Upper lobe of left lung (tissue), 6 donors: Measurements from ENCODE around the gene ANKRD10. TPM values are rescaled to one million over a fixed set of nuclear protein-coding genes. Genes with fewer than 3 reads are reported as not detected.

Experiments
- ATAC-seq, 2 donors: fragments of 200-7000 bp; cut with Tn5 transposase; one replicate each; pipeline ENCODE4 v1.9.1; 2022; ENCODE audit warnings: mild to moderate bottlenecking in 2 of 2, moderate library complexity in 2 of 2; ENCODE audit not compliant: low FRiP score in 2 of 2
- DNase-seq, 2 donors: peaks; one replicate each; pipeline ENCODE4 v3.0.0-alpha.2; 2019 to 2020
- H3K27ac ChIP-seq, 4 donors: fragments of 200-600 bp; sonication (generic); one replicate each; pipeline ENCODE4 v1.5.1; 2016 to 2019
- H3K27me3 ChIP-seq, 4 donors: fragments of 200-600 bp; sonication (generic); one replicate each; pipeline ENCODE4 v1.5.1; 2017 to 2019
- H3K36me3 ChIP-seq, 4 donors: fragments of 200-600 bp; sonication (generic); one replicate each; pipeline ENCODE4 v1.5.1; 2016 to 2019
- H3K4me1 ChIP-seq, 4 donors: fragments of 200-600 bp; sonication (generic); one replicate each; pipeline ENCODE4 v1.5.1; 2018 to 2019
- H3K4me3 ChIP-seq, 4 donors: fragments of 200-600 bp; sonication (generic); one replicate each; pipeline ENCODE4 v1.5.1; 2017 to 2019; ENCODE audit warnings: mild to moderate bottlenecking in 2 of 4, moderate library complexity in 1 of 4
- H3K9me3 ChIP-seq, 4 donors: fragments of 200-600 bp; sonication (generic); one replicate each; pipeline ENCODE4 v1.5.1; 2018 to 2019
- CTCF ChIP-seq, 6 experiments: fragments of 450-650 bp in 4 of 6; fragments of 200-600 bp in 2 of 6; sonication (generic) in 2 of 6; IDR thresholded peaks; one replicate each; pipeline ENCODE4 v1.5.1; 2016 to 2019; ENCODE audit warnings: antibody characterized with exemption in 6 of 6
- EP300 ChIP-seq, 4 donors: sonication (generic); formaldehyde crosslinking; IDR thresholded peaks; one replicate each; pipeline ENCODE4 v1.5.1; 2017; ENCODE audit warnings: antibody characterized with exemption in 4 of 4, control low read depth in 2 of 4
- POLR2A ChIP-seq, 4 donors: fragments of 450-650 bp; IDR thresholded peaks; one replicate each; pipeline ENCODE4 v1.5.1; 2016 to 2017; ENCODE audit warnings: antibody characterized with exemption in 4 of 4, mild to moderate bottlenecking in 2 of 4
- POLR2AphosphoS5 ChIP-seq, 2 donors: sonication (generic); formaldehyde crosslinking; IDR thresholded peaks; one replicate each; pipeline ENCODE4 v1.5.1; 2017; ENCODE audit warnings: antibody characterized with exemption in 2 of 2
- WGBS, 2 donors: methylation state at CpG; one replicate each; pipeline ENCODE4 v1.1.5; 2017 to 2018; 5-methylcytosine and 5-hydroxymethylcytosine counted together
- total RNA-seq, 6 donors: library from RNA; depleted of rRNA in 4 of 6; stranded (reverse); fragments of >200 nt in 4 of 6; gene quantifications; one replicate each; pipeline versions ENCODE4 v1.1.0 to v1.2.1, GENCODE V29; 2016 to 2021
- donor health status: DM: no; HTN: no; CAD: no; lungs with moderate emphysema.
- donor health status: DM: no; HTN: yes; CAD: no; lungs with severe emphysema.

The ANKRD10 gene
- total RNA-seq, 6 donors from 2014 or later, result 91.4 to 190 (median 107) TPM

GRCh38 chr13:110850840-110851239 lies 64.0 kb downstream of the ANKRD10 start:
- TF ChIP-seq EP300 (IDR thresholded peaks at IDR 0.05) (no peak), POLR2AphosphoS5 (IDR thresholded peaks at IDR 0.05) (no peak), CTCF (IDR thresholded peaks at IDR 0.05) (no peak), POLR2A (IDR thresholded peaks at IDR 0.05) (no peak)
- Histone ChIP-seq H3K4me3 (no peak overlapping the region), H3K27me3 (no peaks in the 10 kb centered on the region), H3K36me3 (no peaks in the 10 kb centered on the region), H3K27ac (no peak overlapping the region), H3K4me1 (no peaks in the 10 kb centered on the region), H3K9me3 (no peaks in the 10 kb centered on the region)
- ATAC-seq (no peak), DNase-seq (no peak)
- WGBS, 2 donors, result 84 to 86% methylated on average over 9 to 11 of the region's 11 CpGs

- Histone ChIP-seq H3K4me1 (no peaks in the 10 kb centered on the region), H3K4me3 (no peak overlapping the region), H3K36me3 (no peaks in the 10 kb centered on the region), H3K9me3 (no peaks in the 10 kb centered on the region), H3K27me3 (no peaks in the 10 kb centered on the region), H3K27ac (no peak overlapping the region)
- TF ChIP-seq CTCF (IDR thresholded peaks at IDR 0.05) (no peak), EP300 (IDR thresholded peaks at IDR 0.05) (no peak), POLR2A (IDR thresholded peaks at IDR 0.05) (no peak), POLR2AphosphoS5 (IDR thresholded peaks at IDR 0.05) (no peak)
- ATAC-seq (no peak), DNase-seq (no peak)
- WGBS, 2 donors, result 65 to 76% methylated on average over 4 of the region's 4 CpGs
Measured at GRCh38 chr13:110850006-110850405, 64.9 kb downstream of the ANKRD10 start.

GRCh38 chr13:110845520-110845919 lies 69.3 kb downstream of the ANKRD10 start:
- H3K9me3 ChIP-seq, result no peaks in the 10 kb centered on the region
- no peak overlapping the region for H3K27ac ChIP-seq
- no peaks in the 10 kb centered on the region for H3K36me3 ChIP-seq
- DNase-seq (no peak), ATAC-seq (no peak)
- WGBS, 2 donors, result 55 to 62% methylated on average over 3 of the region's 3 CpGs
- H3K4me3 ChIP-seq, result no peak overlapping the region
- no peaks in the 10 kb centered on the region for H3K27me3 ChIP-seq
- no peak for TF ChIP-seq POLR2A (IDR thresholded peaks at IDR 0.05)
- no peak for TF ChIP-seq EP300 (IDR thresholded peaks at IDR 0.05)
- H3K4me1 ChIP-seq, result no peaks in the 10 kb centered on the region

- Histone ChIP-seq H3K27me3 (no peaks in the 10 kb centered on the region), H3K4me3 (no peak overlapping the region), H3K27ac (no peak overlapping the region), H3K36me3 (no peaks in the 10 kb centered on the region), H3K4me1 (no peaks in the 10 kb centered on the region), H3K9me3 (no peaks in the 10 kb centered on the region)
- TF ChIP-seq CTCF (IDR thresholded peaks at IDR 0.05) (no peak), POLR2A (IDR thresholded peaks at IDR 0.05) (no peak)
- DNase-seq, result no peak
- ATAC-seq, result no peak
- WGBS, 2 donors, result 75 to 78% methylated on average over 3 of the region's 3 CpGs
Measured at GRCh38 chr13:110841846-110842245, 73.0 kb downstream of the ANKRD10 start.

- TF ChIP-seq POLR2A (IDR thresholded peaks at IDR 0.05), result no peak
- TF ChIP-seq POLR2AphosphoS5 (IDR thresholded peaks at IDR 0.05), result no peak
- TF ChIP-seq EP300 (IDR thresholded peaks at IDR 0.05), result no peak
- TF ChIP-seq CTCF (IDR thresholded peaks at IDR 0.05), result no peak
- H3K9me3 ChIP-seq, result no peaks in the 10 kb centered on the region
- no peak overlapping the region for H3K27ac ChIP-seq
- DNase-seq (no peak), ATAC-seq (no peak)
- H3K36me3 ChIP-seq, result no peaks in the 10 kb centered on the region
- no peaks in the 10 kb centered on the region for H3K4me1 ChIP-seq
- 88 to 90% methylated on average over 2 of the region's 2 CpGs for WGBS, 2 donors
- H3K4me3 ChIP-seq, result no peak overlapping the region
- H3K27me3 ChIP-seq, result no peaks in the 10 kb centered on the region
Measured at GRCh38 chr13:110841406-110841805, 73.5 kb downstream of the ANKRD10 start.
